GM10248 (cell line): Measurements from ENCODE around the gene COL1A1.
A peak's percentile ranks its signal among the peaks of the same experiment; 100 is the strongest.

Experiments used
- CTCF ChIA-PET: fragments of 300-600 bp; sonication (Branson Sonifier 250); formaldehyde crosslinking; extraction: SDS; loops from one replicate; lab custom pipeline; 2021; ENCODE audit warnings: antibody characterized with exemption; lab: Yijun Ruan, JAX
- POLR2A ChIA-PET: fragments of 350-650 bp; sonication (Branson Sonifier 250); formaldehyde crosslinking; extraction: SDS; loops from one replicate; lab custom pipeline; 2020; ENCODE audit warnings: antibody characterized with exemption; lab: Yijun Ruan, JAX
- DNase-seq: peaks from one replicate; pipeline ENCODE4 v3.0.0; 2012; ENCODE audit errors: extremely low spot score
- CTCF ChIP-seq: IDR thresholded peaks from 2 replicates; pipeline ENCODE4 v1.5.1; 2012; ENCODE audit warnings: mild to moderate bottlenecking, low read depth; ENCODE audit errors: extremely low read depth, missing control alignments, control extremely low read depth

COL1A1 gene

GRCh38 chr17:50151041-50151936 lies 50.1 kb downstream of the COL1A1 start:
- TF ChIP-seq CTCF = peak; percentile 40
- ChIA-PET CTCF (interaction anchor here (0.9 to 10.7 kb wide), 11 partner anchors 10 to 49 kb away, joined by 3 to 96 read pairs (median 5); no protein-coding TSS in a partner anchor), POLR2A (interaction anchor here (1.0 to 1.7 kb wide), 2 partner anchors 8 to 10 kb away, joined by 3 to 4 read pairs; no protein-coding TSS in a partner anchor)
- DNase-seq = peak; percentile 94

- DNase-seq = no peak
- TF ChIP-seq CTCF = no peak
- ChIA-PET CTCF (interaction anchor here (0.8 to 10.7 kb wide), 4 partner anchors 11 to 142 kb away, joined by 3 to 96 read pairs (median 30); no protein-coding TSS in a partner anchor), POLR2A (interaction anchor here (1.7 kb wide), 1 partner anchor 11 kb away, joined by 4 read pairs; no protein-coding TSS in a partner anchor)
Measured at GRCh38 chr17:50150354-50151040, 50.9 kb downstream of the COL1A1 start, which contains the start of gene PPP1R9B. Gene PPP1R9B (minus strand): TSS chr17:50150677. CDS start chr17:50150513, 164 bp downstream.

- POLR2A ChIA-PET = interaction anchor here (0.5 kb wide), 1 partner anchor 23 kb away, joined by 5 read pairs; no protein-coding TSS in a partner anchor
Measured at GRCh38 chr17:50149417-50150353, 51.7 kb downstream of the COL1A1 start.

GRCh38 chr17:50149091-50149416 lies 52.4 kb downstream of the COL1A1 start:
- no peak for TF ChIP-seq CTCF
- CTCF ChIA-PET = interaction anchor here (1.4 to 10.7 kb wide), 5 partner anchors 9 to 34 kb away, joined by 3 to 96 read pairs (median 27); no protein-coding TSS in a partner anchor
- POLR2A ChIA-PET = no interaction called here
- no peak for DNase-seq

More at GRCh38 chr17:50149417-50150353, 51.7 kb downstream of the COL1A1 start:
- DNase-seq = no peak
- CTCF ChIA-PET = interaction anchor here (0.7 to 10.7 kb wide), 7 partner anchors 10 to 143 kb away, joined by 3 to 96 read pairs (median 4); no protein-coding TSS in a partner anchor
- no peak for TF ChIP-seq CTCF

- DNase-seq = peak; percentile 83
- ChIA-PET CTCF (interaction anchor here (0.9 to 10.7 kb wide), 8 partner anchors 9 to 54 kb away, joined by 3 to 96 read pairs (median 4); no protein-coding TSS in a partner anchor), POLR2A (no interaction called here)
- no peak for TF ChIP-seq CTCF
Measured at GRCh38 chr17:50148226-50149090, 53.0 kb downstream of the COL1A1 start.
